ENCODE data around the gene BRK1.

The BRK1 gene

GRCh38 chr3:10115326-10116137 is at the start of gene BRK1:
BRK1 (plus strand) TSS chr3:10115675; CDS start chr3:10115702, 27 bp downstream.
- Histone ChIP-seq H3K27ac (ENCODE audit: extremely low read depth, low read depth, low read length) (peak within 1 kb of the TSS; percentile 11; the same call in 1 of the 2 replicates), H3K36me3 (ENCODE audit: control insufficient read depth in 2 of 2, insufficient read depth in 1 of 2, low read length in 2 of 2) (peaks cover 10 to 14% of the 10 kb centered on the region in 2 experiments; a peak in 2 of 3 replicates), H3K4me1 (ENCODE audit: control insufficient read depth, insufficient read depth, low read length) (peaks cover 6% of the 10 kb centered on the region; the same call in 1 of the 2 replicates), H3K4me3 (ENCODE audit: low read depth, low read length) (peak within 1 kb of the TSS; percentile 88), H3K9me3 (ENCODE audit: control insufficient read depth, insufficient read depth, low read depth, low read length) (no peaks in the 10 kb centered on the region)
- ChIA-PET POLR2A (interaction anchor here (0.6 to 1.9 kb wide), 7 partner anchors 14 to 191 kb away, joined by 3 to 9 read pairs (median 4); partner anchors contain the start of gene VHL), CTCF (interaction anchor here (0.6 to 0.7 kb wide), 4 partner anchors 11 to 202 kb away, joined by 3 to 5 read pairs (median 3); no protein-coding TSS in a partner anchor)
- peak; percentile 88 for TF ChIP-seq ZFHX2 (tag by site-specific recombination; conservative IDR thresholded peaks at IDR 0.05)
- peak; percentile 62 for TF ChIP-seq ZNF2 (tag by site-specific recombination; IDR thresholded peaks at IDR 0.05)
- peak; percentile 75; the same call in 1 of the 2 replicates for TF ChIP-seq YY2 (tag by site-specific recombination; IDR thresholded peaks at IDR 0.05)
- TF ChIP-seq ZSCAN5A (tag by site-specific recombination; IDR thresholded peaks at IDR 0.05), result peak; percentile 1; the same call in 1 of the 2 replicates
- TF ChIP-seq ZNF501 (tag by site-specific recombination; IDR thresholded peaks at IDR 0.05), result peak; percentile 69; the same call in 1 of the 2 replicates
- 0 out of 2 replicates have a peak, but pooled peaks have one; percentile 24 for TF ChIP-seq ZBTB8A (tag by site-specific recombination; IDR thresholded peaks at IDR 0.05)
- 0 out of 2 replicates have a peak, but pooled peaks have one; percentile 37 for TF ChIP-seq ZNF785 (tag by site-specific recombination; IDR thresholded peaks at IDR 0.05)
- TF ChIP-seq, protein P1, sequence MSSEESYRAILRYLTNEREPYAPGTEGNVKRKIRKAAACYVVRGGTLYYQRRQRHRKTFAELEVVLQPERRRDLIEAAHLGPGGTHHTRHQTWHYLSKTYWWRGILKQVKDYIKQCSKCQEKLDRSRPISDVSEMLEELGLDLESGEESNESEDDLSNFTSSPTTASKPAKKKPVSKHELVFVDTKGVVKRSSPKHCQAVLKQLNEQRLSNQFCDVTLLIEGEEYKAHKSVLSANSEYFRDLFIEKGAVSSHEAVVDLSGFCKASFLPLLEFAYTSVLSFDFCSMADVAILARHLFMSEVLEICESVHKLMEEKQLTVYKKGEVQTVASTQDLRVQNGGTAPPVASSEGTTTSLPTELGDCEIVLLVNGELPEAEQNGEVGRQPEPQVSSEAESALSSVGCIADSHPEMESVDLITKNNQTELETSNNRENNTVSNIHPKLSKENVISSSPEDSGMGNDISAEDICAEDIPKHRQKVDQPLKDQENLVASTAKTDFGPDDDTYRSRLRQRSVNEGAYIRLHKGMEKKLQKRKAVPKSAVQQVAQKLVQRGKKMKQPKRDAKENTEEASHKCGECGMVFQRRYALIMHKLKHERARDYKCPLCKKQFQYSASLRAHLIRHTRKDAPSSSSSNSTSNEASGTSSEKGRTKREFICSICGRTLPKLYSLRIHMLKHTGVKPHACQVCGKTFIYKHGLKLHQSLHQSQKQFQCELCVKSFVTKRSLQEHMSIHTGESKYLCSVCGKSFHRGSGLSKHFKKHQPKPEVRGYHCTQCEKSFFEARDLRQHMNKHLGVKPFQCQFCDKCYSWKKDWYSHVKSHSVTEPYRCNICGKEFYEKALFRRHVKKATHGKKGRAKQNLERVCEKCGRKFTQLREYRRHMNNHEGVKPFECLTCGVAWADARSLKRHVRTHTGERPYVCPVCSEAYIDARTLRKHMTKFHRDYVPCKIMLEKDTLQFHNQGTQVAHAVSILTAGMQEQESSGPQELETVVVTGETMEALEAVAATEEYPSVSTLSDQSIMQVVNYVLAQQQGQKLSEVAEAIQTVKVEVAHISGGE (tag by site-specific recombination; conservative IDR thresholded peaks at IDR 0.05; ENCODE audit: low read depth), result peak; percentile 54
- 0 out of 2 replicates have a peak, but pooled peaks have one; percentile 37 for TF ChIP-seq PATZ1 (tag by site-specific recombination; IDR thresholded peaks at IDR 0.05)
- TF ChIP-seq SP7 (tag by site-specific recombination; IDR thresholded peaks at IDR 0.05), result peak; percentile 46
- peak; percentile 58 for TF ChIP-seq ZNF341 (tag by site-specific recombination; IDR thresholded peaks at IDR 0.05; ENCODE audit: low read depth)
- TF ChIP-seq BCL11A (tag by site-specific recombination; IDR thresholded peaks at IDR 0.05; ENCODE audit: low read depth), result 0 out of 2 replicates have a peak, but pooled peaks have one; percentile 4
- no peak for TF ChIP-seq ZNF544 (tag by site-specific recombination; IDR thresholded peaks at IDR 0.05)
- no peak for TF ChIP-seq ZNF23 (tag by site-specific recombination; IDR thresholded peaks at IDR 0.05; ENCODE audit: borderline replicate concordance)
- TF ChIP-seq ZNF239 (tag by site-specific recombination; IDR thresholded peaks at IDR 0.05), result no peak
- TF ChIP-seq HIC1 (tag by site-specific recombination; IDR thresholded peaks at IDR 0.05), result peak; percentile 60
- 0 out of 2 replicates have a peak, but pooled peaks have one; percentile 55 for TF ChIP-seq ZXDB (tag by site-specific recombination; IDR thresholded peaks at IDR 0.05)
- TF ChIP-seq ZNF843 (tag by site-specific recombination; IDR thresholded peaks at IDR 0.05), result 0 out of 2 replicates have a peak, but pooled peaks have one; percentile 42
- TF ChIP-seq, protein P2, sequence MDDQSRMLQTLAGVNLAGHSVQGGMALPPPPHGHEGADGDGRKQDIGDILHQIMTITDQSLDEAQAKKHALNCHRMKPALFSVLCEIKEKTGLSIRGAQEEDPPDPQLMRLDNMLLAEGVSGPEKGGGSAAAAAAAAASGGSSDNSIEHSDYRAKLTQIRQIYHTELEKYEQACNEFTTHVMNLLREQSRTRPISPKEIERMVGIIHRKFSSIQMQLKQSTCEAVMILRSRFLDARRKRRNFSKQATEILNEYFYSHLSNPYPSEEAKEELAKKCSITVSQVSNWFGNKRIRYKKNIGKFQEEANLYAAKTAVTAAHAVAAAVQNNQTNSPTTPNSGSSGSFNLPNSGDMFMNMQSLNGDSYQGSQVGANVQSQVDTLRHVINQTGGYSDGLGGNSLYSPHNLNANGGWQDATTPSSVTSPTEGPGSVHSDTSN (CRISPR knock-in tag; IDR thresholded peaks at IDR 0.05), result no peak
- TF ChIP-seq EGR2 (tag by site-specific recombination; IDR thresholded peaks at IDR 0.05; ENCODE audit: low read depth), result peak; percentile 75
- peak; percentile 59; the same call in 1 of the 2 replicates for TF ChIP-seq ZNF561 (tag by site-specific recombination; IDR thresholded peaks at IDR 0.05; ENCODE audit: borderline replicate concordance)
- TF ChIP-seq ZNF391 (tag by site-specific recombination; IDR thresholded peaks at IDR 0.05; ENCODE audit: borderline replicate concordance, low read depth), result 0 out of 2 replicates have a peak, but pooled peaks have one; percentile 31
- TF ChIP-seq ZNF335 (tag by site-specific recombination; conservative IDR thresholded peaks at IDR 0.05), result peak; percentile 62
- TF ChIP-seq TRIM28 (IDR thresholded peaks at IDR 0.05; ENCODE audit: borderline replicate concordance, low read length), result peak; percentile 13; the same call in 1 of the 2 replicates
- peak; percentile 82 for TF ChIP-seq ZBTB21 (tag by site-specific recombination; IDR thresholded peaks at IDR 0.05)

Measured in HEK293 (cell line).